NT2/D1 (cell line): ENCODE data around the gene RAB31.

Source experiments
- YY1 ChIP-seq: IDR thresholded peaks from 2 replicates; pipeline ENCODE4 v1.6.1; 2011; ENCODE audit not compliant: insufficient read length, insufficient read depth
- ZNF274 ChIP-seq: IDR thresholded peaks from 2 replicates; pipeline ENCODE4 v1.6.1; 2011; ENCODE audit warnings: mild to moderate bottlenecking, low read depth, low read length

GRCh38 chr18:9848170-9848879, 140.2 kb downstream of the RAB31 start:
- TF ChIP-seq YY1: no peak
- TF ChIP-seq ZNF274: no peak
